IPS DF 6.9 (cell line): ENCODE measurements around the gene LCN9.
"Not testable (repeated sequence)": the region's sequence is repeated elsewhere in the genome, so short reads cannot be mapped to it uniquely, and the experiment has no call there.

Source experiments
- DNase-seq: peaks from one replicate; pipeline ENCODE4 v3.0.0-alpha.2; 2013; ENCODE audit warnings: low read depth, low spot score
- H3K27ac ChIP-seq: one replicate; pipeline ENCODE4 v1.5.1; 2013; ENCODE audit warnings: low read length, control low read depth
- H3K27me3 ChIP-seq: 2 replicates; pipeline ENCODE4 v1.6.1; 2013; ENCODE audit warnings: mild to moderate bottlenecking, low read length; ENCODE audit not compliant: control insufficient read depth, insufficient read depth
- H3K36me3 ChIP-seq: 2 replicates; pipeline ENCODE4 v1.6.1; 2013; ENCODE audit warnings: low read length; ENCODE audit not compliant: control insufficient read depth, insufficient read depth
- H3K4me1 ChIP-seq: 2 replicates; pipeline ENCODE4 v1.6.1; 2013; ENCODE audit warnings: low read length; ENCODE audit not compliant: control insufficient read depth, insufficient read depth
- H3K4me3 ChIP-seq: 2 replicates; pipeline ENCODE4 v1.5.1; 2013; ENCODE audit warnings: mild to moderate bottlenecking, low read length
- H3K9me3 ChIP-seq: 2 replicates; pipeline ENCODE4 v1.6.1; 2013; ENCODE audit warnings: low read length, inconsistent platforms; ENCODE audit not compliant: control insufficient read depth, insufficient read depth
- WGBS: extraction: QIAGEN DNeasy Blood & Tissue Kit; methylation state at CpG from one replicate; pipeline ENCODE4 v1.1.7; 2013; ENCODE audit warnings: mixed read lengths, missing lambda C conversion rate; ENCODE audit not compliant: insufficient read length, insufficient coverage; 5-methylcytosine and 5-hydroxymethylcytosine counted together

The LCN9 gene

GRCh38 chr9:135672786-135673185 is 9.7 kb downstream of the LCN9 start:
- not testable (repeated sequence) for H3K36me3 ChIP-seq, H3K9me3 ChIP-seq, H3K27ac ChIP-seq, H3K27me3 ChIP-seq, H3K4me1 ChIP-seq, H3K4me3 ChIP-seq, DNase-seq
- WGBS = no CpG with 5 or more reads among the region's 7 CpGs

- H3K4me3 ChIP-seq = no peak overlapping the region
- H3K9me3 ChIP-seq = no peaks in the 10 kb centered on the region
- H3K36me3 ChIP-seq = no peaks in the 10 kb centered on the region
- H3K27me3 ChIP-seq = no peaks in the 10 kb centered on the region
- no peak for DNase-seq
- no CpG with 5 or more reads among the region's 8 CpGs for WGBS
- H3K4me1 ChIP-seq = peaks cover 3% of the 10 kb centered on the region; the same call in 1 of the 2 replicates
- H3K27ac ChIP-seq = no peak overlapping the region
These were observed 10.8 kb downstream of the LCN9 start for GRCh38 chr9:135673941-135674340.

GRCh38 chr9:135674977-135675376 is 11.9 kb downstream of the LCN9 start:
- WGBS = no CpG with 5 or more reads among the region's 10 CpGs
- no peak overlapping the region for H3K4me3 ChIP-seq
- no peak overlapping the region for H3K27ac ChIP-seq
- no peaks in the 10 kb centered on the region for H3K36me3 ChIP-seq
- no peak for DNase-seq
- H3K27me3 ChIP-seq = no peaks in the 10 kb centered on the region
- H3K9me3 ChIP-seq = no peaks in the 10 kb centered on the region
- peaks cover 4% of the 10 kb centered on the region; the same call in 1 of the 2 replicates for H3K4me1 ChIP-seq

DNA sequence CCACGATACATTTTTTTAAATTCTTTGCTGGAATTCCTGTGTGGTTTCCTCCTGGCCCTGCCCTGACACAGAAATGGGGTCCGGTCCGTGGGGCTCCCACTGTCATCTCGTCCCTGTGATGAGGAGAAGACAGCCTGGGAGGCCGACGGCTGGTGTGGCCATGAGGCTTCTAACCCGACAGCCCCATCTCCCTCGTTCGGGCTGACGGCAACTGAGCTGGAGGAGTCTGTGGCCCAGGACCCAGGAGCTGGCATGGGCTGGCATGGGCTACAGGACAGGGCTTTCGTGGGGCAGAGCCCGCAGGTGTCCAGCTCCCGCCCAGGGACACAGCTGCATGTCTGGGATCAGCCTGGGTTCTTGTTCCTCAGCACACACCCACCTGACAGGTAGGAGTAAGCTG is 13.8 kb downstream of the LCN9 start:
- Histone ChIP-seq H3K36me3 (no peaks in the 10 kb centered on the region), H3K27me3 (no peaks in the 10 kb centered on the region), H3K4me3 (no peak overlapping the region), H3K9me3 (no peaks in the 10 kb centered on the region), H3K4me1 (peaks cover 3% of the 10 kb centered on the region; the same call in 1 of the 2 replicates), H3K27ac (no peak overlapping the region)
- DNase-seq = no peak
- WGBS = no CpG with 5 or more reads among the region's 13 CpGs

- Histone ChIP-seq H3K27ac (no peak overlapping the region), H3K4me1 (peaks cover 2% of the 10 kb centered on the region; the same call in 1 of the 2 replicates)
These were observed 14.6 kb downstream of the LCN9 start for GRCh38 chr9:135677641-135678168.

DNA sequence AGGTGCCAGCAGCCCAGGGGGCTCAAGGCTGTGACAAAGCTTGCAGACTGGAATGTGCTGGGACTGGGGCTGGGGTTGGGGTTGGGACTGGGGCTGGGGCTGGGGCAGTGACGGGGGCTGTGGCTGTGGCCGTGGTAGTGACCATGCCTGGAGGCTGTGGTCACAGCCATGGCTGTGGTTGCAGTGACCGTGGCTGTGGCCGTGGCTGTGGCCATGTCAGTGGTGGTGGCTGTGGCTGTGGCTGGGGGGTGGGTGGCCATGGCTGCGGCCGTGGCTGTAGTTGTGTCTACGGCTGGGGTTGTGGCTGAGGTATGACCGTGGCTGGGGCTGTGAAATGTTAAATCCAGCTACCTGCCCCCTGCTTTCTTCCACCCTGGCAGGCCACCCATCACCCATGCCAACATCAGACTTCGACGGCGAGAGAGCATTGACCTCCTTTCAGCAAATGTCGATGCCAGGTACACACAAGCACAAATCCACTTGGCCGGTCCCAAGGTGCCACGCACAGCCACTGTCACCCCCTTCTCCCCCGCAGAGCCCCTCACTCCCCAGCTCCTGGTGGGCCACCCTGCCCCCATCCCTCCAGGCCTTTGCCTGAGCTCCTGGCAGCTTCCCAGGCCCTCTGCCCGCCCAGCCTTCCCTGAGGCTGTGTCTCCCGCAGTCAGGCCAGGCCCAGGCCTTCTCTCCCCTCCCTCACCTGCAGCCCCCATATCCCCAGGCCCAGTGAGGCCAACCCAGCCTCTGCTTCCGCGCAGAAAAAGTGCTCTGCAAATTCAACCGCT is 15.3 kb downstream of the LCN9 start:
- DNase-seq = no peak
- no peaks in the 10 kb centered on the region for H3K27me3 ChIP-seq
- WGBS = no CpG with 5 or more reads among the region's 20 CpGs

More at GRCh38 chr9:135677641-135678168, 14.6 kb downstream of the LCN9 start:
- no CpG with 5 or more reads among the region's 22 CpGs for WGBS
- no peaks in the 10 kb centered on the region for H3K36me3 ChIP-seq
- DNase-seq = no peak
- no peaks in the 10 kb centered on the region for H3K9me3 ChIP-seq
- no peak overlapping the region for H3K4me3 ChIP-seq
- H3K27me3 ChIP-seq = no peaks in the 10 kb centered on the region

GRCh38 chr9:135680056-135680455 is 16.9 kb downstream of the LCN9 start:
- Histone ChIP-seq H3K27ac (no peak overlapping the region), H3K36me3 (no peaks in the 10 kb centered on the region), H3K4me3 (no peak overlapping the region), H3K9me3 (no peaks in the 10 kb centered on the region), H3K27me3 (no peaks in the 10 kb centered on the region), H3K4me1 (peaks cover 2% of the 10 kb centered on the region; the same call in 1 of the 2 replicates)
- WGBS = no CpG with 5 or more reads among the region's 16 CpGs
- DNase-seq = no peak

More for the DNA sequence above, 15.3 kb downstream of the LCN9 start:
- no peaks in the 10 kb centered on the region for H3K9me3 ChIP-seq
- H3K36me3 ChIP-seq = no peaks in the 10 kb centered on the region
- H3K4me3 ChIP-seq = no peak overlapping the region
- peaks cover 2% of the 10 kb centered on the region; the same call in 1 of the 2 replicates for H3K4me1 ChIP-seq
- no peak overlapping the region for H3K27ac ChIP-seq

DNA sequence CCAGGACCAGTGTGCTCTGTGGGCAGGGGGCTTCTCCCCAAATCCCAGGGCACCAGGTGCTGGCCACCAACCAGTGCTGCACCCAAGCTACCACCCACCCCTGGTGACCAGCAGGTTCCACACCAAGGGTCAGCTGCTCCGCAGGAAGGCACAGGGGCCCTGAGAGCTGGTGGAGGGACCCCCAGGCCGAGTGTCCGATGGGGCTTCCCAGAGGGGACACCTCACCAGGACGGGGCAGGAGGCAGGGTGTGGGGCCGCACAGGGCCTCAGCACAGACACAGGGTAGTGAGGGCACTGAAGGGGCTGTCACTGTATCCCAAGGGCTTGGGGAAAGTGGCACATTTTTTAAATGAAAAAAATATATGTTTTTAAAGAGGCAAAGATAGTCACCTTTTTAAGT is 18.1 kb downstream of the LCN9 start:
- Histone ChIP-seq H3K27ac (no peak overlapping the region), H3K36me3 (no peaks in the 10 kb centered on the region), H3K4me3 (no peak overlapping the region), H3K4me1 (peaks cover 2% of the 10 kb centered on the region; the same call in 1 of the 2 replicates), H3K27me3 (no peaks in the 10 kb centered on the region), H3K9me3 (no peaks in the 10 kb centered on the region)
- no CpG with 5 or more reads among the region's 5 CpGs for WGBS
- no peak for DNase-seq

GRCh38 chr9:135683401-135684034 is 20.4 kb downstream of the LCN9 start:
- WGBS = no CpG with 5 or more reads among the region's 15 CpGs
- Histone ChIP-seq H3K4me1 (peaks cover 2% of the 10 kb centered on the region; the same call in 1 of the 2 replicates), H3K36me3 (no peaks in the 10 kb centered on the region), H3K27ac (no peak overlapping the region), H3K27me3 (no peaks in the 10 kb centered on the region), H3K9me3 (no peaks in the 10 kb centered on the region), H3K4me3 (no peak overlapping the region)
- DNase-seq = no peak

DNA sequence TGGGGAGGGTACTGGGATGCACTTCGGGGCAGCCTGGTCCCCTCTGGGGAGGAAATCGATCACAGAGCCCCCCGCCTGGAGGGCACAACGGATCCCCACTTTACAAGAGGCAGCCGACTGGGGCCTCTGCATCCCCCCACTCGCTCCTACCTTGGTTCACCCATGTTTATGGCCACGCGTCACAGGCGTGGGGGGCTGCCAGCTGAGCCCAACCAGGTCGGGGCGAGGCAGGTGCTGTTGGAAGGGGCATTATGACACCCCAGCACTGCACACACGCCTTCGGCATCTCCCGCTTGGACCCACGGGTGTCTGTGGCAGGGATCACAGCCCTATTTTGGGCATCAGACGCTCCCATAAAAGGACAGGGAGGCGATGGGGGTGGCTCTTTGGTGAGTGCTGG is 21.6 kb downstream of the LCN9 start:
- H3K36me3 ChIP-seq = no peaks in the 10 kb centered on the region
- H3K27me3 ChIP-seq = no peaks in the 10 kb centered on the region
- 0 out of 2 replicates have a peak, but pooled peaks cover 2% of the 10 kb centered on the region for H3K4me1 ChIP-seq
- no peaks in the 10 kb centered on the region for H3K9me3 ChIP-seq
- DNase-seq = no peak
- H3K27ac ChIP-seq = no peak overlapping the region
- H3K4me3 ChIP-seq = no peak overlapping the region
- no CpG with 5 or more reads among the region's 17 CpGs for WGBS
